ENCODE measurements around the gene TFB1M.

TFB1M gene

DNA sequence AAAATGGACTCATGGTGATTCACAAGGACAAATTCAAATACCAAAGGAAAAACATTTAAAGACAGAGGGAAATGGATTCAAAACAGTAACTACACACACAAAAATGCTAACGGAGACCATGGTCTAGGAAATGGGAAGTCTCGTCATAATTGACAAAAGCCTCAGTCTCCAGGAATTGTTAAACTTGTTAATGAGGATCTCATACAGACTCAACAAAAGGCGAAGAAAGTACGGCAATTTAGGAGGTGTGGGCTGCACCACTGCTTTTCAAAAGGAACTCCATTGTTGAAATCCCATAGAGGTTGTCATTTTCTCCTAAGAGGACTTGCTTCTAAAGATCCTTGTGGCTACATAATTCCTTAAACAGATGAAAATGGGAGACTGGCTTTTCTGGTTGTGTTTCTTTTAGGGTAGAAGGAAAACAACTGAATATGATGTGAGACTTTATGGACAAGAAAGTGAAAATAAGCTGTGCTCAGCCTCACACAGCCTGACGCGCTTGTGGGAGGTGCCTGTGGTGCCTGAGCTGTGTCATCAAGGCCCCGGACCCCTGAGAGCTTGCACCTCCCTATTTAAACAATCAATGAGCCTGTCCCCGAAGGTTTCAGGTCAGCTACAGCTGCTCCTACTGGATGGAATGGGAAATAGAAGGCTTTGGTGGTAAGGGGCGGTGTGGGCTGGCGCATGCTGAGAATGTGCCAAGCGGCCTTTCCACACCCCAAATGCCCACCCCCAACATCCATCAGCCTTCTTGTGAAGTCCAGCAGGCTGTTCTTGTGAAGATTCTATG is 53.0 kb downstream of the TFB1M start:
- no peak for DNase-seq

- DNase-seq = no peak
Observed at GRCh38 chr6:155260686-155261085, 53.6 kb downstream of the TFB1M start.

DNA sequence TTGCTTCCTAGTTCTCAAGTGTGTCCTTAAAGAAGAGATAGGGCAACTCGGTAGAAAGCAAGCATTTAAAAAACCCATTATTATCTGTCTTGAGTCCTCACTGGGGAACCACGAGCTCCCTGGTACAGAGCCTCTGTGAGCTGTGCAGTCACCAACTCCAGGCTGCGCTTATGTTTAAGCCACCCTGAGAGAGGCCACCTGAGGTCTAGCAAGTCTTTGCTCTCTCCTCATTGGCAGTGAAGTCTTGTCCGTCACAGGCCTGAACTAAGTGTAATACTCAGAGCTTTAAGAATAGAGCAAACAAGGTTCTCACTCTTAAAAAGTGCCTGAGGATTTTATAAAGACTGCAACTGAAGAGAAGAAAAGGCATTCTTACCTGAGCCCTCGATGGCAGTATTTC is 54.4 kb downstream of the TFB1M start:
- no peak for DNase-seq

GRCh38 chr6:155259204-155259603 is 55.1 kb downstream of the TFB1M start:
- no peak for DNase-seq

- no peak for DNase-seq
Observed at GRCh38 chr6:155257796-155258195, 56.5 kb downstream of the TFB1M start.

- no peak for DNase-seq
Observed at GRCh38 chr6:155256122-155256795, 58.0 kb downstream of the TFB1M start.

DNA sequence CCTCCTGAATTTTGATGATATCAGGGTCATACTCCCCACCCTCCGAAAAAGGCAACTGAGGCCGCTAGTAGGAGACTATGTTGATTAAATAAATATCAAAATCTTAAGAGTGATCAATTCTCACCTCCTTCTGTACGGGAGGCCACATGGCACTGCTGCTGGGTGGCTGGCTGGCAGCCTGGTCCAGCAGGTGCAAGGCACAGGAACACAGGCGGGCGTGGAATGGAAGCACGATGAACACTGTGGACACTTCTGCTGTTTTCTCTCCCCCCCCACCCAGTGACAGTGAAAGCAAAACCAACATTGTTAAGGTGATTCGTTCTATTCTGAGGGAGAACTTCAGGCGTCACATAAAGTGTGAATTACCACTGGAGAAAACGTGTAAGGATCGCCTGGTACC is 60.1 kb downstream of the TFB1M start:
- no peak for DNase-seq

GRCh38 chr6:155253337-155253736 is 60.9 kb downstream of the TFB1M start:
- no peak for DNase-seq

- no peak for DNase-seq
Observed at GRCh38 chr6:155252581-155252980, 61.7 kb downstream of the TFB1M start.

- no peak for DNase-seq
Observed at GRCh38 chr6:155250701-155251381, 63.4 kb downstream of the TFB1M start.

DNA sequence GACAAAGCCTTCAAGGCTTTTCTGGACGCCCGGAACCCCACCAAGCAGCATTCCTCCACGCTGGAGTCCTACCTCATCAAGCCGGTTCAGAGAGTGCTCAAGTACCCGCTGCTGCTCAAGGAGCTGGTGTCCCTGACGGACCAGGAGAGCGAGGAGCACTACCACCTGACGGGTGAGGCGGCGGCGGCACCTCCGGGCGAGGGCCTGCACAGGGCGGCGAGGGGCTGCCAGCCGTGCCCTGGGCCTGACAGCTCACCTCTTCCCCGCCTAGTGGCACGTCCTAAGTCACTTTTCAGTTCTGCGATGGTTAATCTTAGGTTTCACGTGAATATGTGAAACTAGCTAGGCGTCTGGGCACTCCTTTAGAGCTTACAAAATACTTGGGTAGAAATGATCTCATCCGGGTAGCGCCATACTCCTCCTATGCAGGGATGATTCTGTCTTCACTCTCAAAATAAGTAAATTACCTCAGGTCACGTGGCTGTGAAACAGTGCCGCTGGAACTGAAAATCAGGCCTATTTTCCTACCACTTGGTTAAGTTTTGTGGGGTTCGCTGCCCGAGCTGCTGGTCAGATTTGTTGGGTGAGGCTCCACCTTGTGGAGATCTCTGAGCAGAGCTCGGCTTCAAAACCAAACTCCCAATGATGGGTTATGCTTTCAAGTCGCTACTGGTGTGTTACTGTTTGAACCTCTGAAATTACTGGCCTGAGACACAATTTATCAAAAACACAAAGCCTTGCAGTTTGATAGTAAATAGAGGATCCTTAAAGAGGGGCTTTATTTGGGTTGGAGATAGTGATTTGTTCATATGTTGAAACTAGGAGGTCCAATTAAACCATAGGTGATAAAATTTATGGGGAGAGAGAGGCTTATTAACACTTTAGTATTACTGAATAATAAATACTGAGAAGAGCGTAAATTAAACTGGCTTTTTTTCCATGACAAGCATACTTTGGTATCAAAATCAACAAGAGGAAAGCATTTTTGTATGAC is 66.0 kb downstream of the TFB1M start:
- peak; percentile 21 for DNase-seq

GRCh38 chr6:155247618-155248007 is 66.7 kb downstream of the TFB1M start:
- no peak for DNase-seq

DNA sequence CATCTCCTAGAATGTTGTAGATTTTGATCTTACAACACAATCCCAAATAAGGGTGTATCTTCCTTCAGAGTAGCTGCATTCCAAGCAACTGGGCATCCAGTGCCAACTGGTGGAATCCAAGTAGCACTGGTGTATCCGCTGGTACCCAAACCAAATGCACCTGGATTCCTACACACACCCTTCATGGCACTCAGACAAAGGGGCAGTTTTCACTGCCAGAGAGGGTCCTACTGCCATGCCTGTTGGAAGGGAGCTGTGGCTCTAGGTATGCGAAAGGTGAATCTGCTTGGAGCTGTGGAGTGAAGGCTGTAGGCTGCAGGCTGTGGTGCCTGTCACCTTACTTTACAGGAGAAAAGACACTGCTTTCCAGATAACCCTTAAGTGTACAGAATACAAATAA is 67.5 kb downstream of the TFB1M start:
- no peak for DNase-seq

DNA sequence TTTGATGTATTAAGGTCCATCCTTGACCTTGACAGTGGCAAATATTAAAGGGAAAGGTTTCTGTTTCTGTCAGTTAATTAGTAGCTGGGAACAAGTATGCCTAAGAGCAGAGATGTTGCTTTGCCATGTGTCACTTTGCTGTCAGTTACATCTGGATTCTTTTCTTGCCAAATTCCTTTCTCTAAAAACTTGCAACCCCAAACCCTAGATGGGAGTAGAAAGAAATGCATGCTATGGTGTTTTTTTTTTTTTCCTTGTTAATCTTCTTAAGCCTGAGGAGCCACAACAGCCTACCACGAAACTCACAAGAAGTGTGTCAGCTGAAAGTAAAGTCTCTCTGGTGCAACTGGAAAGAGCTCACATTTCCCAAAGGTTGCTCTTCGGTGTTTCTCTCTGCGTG is 68.5 kb downstream of the TFB1M start:
- DNase-seq = no peak

- no peak for DNase-seq
Observed at GRCh38 chr6:155245193-155245592, 69.1 kb downstream of the TFB1M start.

- no peak for DNase-seq
Observed at GRCh38 chr6:155244434-155244833, 69.8 kb downstream of the TFB1M start.

DNA sequence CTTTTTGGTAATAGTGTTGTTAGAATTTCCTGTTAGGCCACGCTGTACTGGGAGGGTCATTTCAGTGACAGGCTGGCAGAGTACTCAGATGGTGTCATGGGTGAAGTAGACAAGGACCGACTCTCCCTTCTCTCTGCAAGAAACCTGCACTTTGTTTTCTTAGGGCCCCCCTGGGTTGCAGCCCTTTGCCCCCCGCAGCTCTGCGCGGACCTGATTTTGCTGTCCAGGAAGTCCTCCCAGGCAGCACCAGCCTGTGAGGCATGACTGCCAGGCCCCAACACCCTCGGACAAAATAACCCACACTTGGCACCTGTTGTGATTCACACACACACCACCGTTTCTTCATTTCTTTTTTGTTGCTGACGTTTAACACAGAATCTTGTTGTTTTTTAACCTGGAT is 72.3 kb downstream of the TFB1M start:
- no peak for DNase-seq

DNA sequence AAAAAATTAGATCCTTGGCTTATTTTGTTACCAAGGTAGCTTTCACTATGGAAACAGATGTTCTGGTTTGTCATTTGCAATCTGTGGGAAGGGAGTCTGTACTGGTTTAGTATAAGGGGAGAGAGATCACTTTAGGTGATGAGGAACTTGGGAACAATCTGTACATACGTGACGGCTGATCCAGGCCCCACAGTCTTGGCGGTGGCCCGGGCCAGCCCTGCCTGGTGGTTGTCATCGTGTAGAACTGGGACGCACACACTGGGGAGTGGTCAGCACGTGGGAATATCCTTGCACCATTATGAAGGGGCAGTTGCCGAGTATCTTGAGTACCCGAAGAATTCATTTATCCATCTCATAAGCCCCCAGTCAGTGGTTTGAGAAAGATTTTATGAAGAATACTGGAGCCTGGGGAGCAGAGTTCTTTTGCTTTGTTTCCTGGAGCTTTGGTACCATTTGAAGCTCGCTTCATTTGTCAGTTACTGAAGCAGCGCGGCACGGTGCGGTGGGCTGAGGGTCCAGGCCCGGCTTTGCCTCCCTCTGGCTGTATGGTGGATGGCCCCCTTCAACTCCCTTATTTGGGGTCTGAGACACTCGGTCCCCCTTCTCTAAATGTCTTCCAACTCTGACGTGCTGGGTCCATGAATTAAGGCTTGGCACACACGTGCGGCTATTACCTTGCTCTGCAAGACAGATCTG is 73.2 kb downstream of the TFB1M start:
- no peak for DNase-seq

- DNase-seq = no peak
Observed at GRCh38 chr6:155237613-155238012, 76.7 kb downstream of the TFB1M start.

GRCh38 chr6:155235087-155235486 is 79.2 kb downstream of the TFB1M start:
- DNase-seq = no peak

GRCh38 chr6:155234687-155235086 is 79.6 kb downstream of the TFB1M start:
- DNase-seq = no peak

- no peak for DNase-seq
Observed at GRCh38 chr6:155234167-155234566, 80.1 kb downstream of the TFB1M start.
